GM23248 (cell line): ENCODE data around the gene CNOT1.

Experiments
- EZH2 ChIP-seq: fragments of 200-600 bp; sonication (generic); IDR thresholded peaks from 2 replicates; pipeline ENCODE4 v1.6.1; 2018; ENCODE audit warnings: antibody characterized with exemption, mild to moderate bottlenecking; ENCODE audit not compliant: insufficient read depth, poor library complexity, severe bottlenecking
- EZH2phosphoT487 ChIP-seq: fragments of 200-600 bp; sonication (generic); IDR thresholded peaks from 2 replicates; pipeline ENCODE4 v1.6.1; 2018; ENCODE audit warnings: antibody characterized with exemption, moderate library complexity, mild to moderate bottlenecking, low read depth; ENCODE audit not compliant: insufficient read depth

DNA sequence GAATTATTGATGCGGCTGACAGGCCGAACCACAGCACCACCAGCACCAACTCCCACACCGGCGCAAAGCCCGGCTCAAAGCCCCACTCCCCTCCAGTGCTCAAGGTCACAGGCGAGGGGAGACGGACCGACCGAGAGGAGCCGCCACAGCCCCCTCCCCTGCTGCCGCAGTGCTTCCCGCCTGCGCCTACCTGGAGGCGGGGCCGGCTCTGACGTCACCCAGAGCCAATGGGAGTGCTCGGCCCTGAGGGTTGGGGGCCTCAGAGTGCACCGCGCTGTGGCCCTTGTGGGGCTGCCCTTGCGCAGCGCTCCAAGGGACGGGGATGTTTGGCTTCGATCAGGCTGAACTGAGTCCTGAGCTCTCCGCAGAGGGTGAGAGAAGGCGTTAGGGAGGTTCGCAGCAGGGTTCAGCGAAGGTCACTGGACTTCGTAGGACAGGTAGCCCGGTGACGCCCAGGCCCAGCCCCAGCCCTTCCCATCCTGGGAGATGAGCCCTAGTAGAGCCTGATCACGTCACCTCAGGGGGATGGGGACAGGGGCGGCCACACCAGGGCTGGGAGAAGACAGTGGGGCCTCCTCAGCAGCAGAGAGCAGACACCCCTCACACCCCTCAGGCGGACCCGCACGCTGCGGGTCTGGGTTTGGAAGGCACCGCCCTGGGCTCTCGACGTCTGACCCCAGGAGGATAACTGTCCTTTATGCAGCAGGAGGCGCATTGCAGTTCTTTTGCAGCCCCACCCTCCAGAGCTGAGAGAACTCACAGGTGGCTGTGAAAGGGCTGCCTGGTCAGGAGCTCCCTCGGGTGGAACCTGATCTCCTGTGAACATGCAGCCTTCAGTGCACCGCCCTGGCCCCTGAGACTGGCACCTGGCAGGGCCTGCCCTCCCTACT is 128.1 kb downstream of the CNOT1 start:
- no peak for TF ChIP-seq EZH2
- TF ChIP-seq EZH2phosphoT487: no peak
